Stomach smooth muscle (tissue), 2 donors: ENCODE measurements around the gene PCED1B.
"Not testable (repeated sequence)": the region's sequence is repeated elsewhere in the genome, so short reads cannot be mapped to it uniquely, and the experiment has no call there.

Experiments
- H3K27ac ChIP-seq: one replicate; pipeline ENCODE4 v1.7.0; 2013; ENCODE audit warnings: mild to moderate bottlenecking, low read length, inconsistent platforms
- H3K27me3 ChIP-seq, 2 donors: one replicate each; pipeline ENCODE4 v1.7.0; 2013; ENCODE audit warnings: low read length in 2 of 2; ENCODE audit not compliant: insufficient read depth in 2 of 2, control insufficient read depth in 1 of 2
- H3K36me3 ChIP-seq, 2 donors: one replicate each; pipeline ENCODE4 v1.7.0; 2013; ENCODE audit warnings: low read length in 2 of 2; ENCODE audit not compliant: control insufficient read depth in 2 of 2, insufficient read depth in 2 of 2
- H3K4me1 ChIP-seq: one replicate; pipeline ENCODE4 v1.7.0; 2013; ENCODE audit warnings: low read length; ENCODE audit not compliant: control insufficient read depth, insufficient read depth
- H3K4me3 ChIP-seq, 2 donors: one replicate each; pipeline ENCODE4 v1.7.0; 2013; ENCODE audit warnings: low read length in 2 of 2
- H3K9ac ChIP-seq, 2 donors: one replicate each; pipeline ENCODE4 v1.7.0; 2013; ENCODE audit warnings: low read length in 2 of 2, mild to moderate bottlenecking in 1 of 2
- H3K9me3 ChIP-seq, 2 donors: one replicate each; pipeline ENCODE4 v1.7.0; 2013; ENCODE audit warnings: low read length in 2 of 2; ENCODE audit not compliant: control insufficient read depth in 2 of 2
- donor health status: healthy.
- donor health status: Pancreatic carcinoma.

PCED1B gene

GRCh38 chr12:47107926-47108325 is 28.5 kb downstream of the PCED1B start:
- H3K27me3 ChIP-seq, result no peaks in the 10 kb centered on the region

DNA sequence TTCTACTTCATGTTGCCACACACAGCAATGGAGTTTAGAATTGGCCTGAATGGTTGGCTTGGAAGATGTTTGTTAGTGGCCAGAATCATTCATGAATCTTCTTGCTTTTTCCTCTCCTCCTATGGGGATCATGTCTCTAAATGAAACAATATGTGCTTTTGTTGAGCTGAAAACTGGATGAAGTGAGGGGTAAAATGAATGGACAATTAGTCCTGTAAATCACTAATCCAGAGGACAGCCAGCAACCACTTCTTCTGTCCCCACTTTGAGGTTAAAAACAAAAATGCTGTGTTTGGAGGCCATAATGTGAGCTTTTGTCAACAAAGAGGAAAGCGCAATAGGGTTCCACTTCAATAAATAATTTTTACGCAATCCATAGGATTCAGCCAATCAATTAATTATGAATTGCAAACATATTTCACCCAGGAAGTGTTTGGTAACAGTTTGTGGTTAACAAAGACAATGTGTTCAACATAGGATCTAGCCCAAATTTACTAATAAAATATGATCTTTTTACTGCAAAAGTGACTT is 30.7 kb downstream of the PCED1B start:
- Histone ChIP-seq H3K27me3 (no peaks in the 10 kb centered on the region), H3K9ac (no peak overlapping the region), H3K4me3 (no peak overlapping the region), H3K4me1 (no peaks in the 10 kb centered on the region), H3K9me3 (no peaks in the 10 kb centered on the region), H3K36me3 (peaks cover 0 to 4% of the 10 kb centered on the region in 2 donors), H3K27ac (no peak overlapping the region)

More at GRCh38 chr12:47107926-47108325, 28.5 kb downstream of the PCED1B start:
- Histone ChIP-seq H3K9me3 (no peaks in the 10 kb centered on the region), H3K4me3 (no peak overlapping the region), H3K36me3 (peaks cover 0 to 4% of the 10 kb centered on the region in 2 donors), H3K27ac (no peak overlapping the region), H3K9ac (no peak overlapping the region), H3K4me1 (no peaks in the 10 kb centered on the region)

DNA sequence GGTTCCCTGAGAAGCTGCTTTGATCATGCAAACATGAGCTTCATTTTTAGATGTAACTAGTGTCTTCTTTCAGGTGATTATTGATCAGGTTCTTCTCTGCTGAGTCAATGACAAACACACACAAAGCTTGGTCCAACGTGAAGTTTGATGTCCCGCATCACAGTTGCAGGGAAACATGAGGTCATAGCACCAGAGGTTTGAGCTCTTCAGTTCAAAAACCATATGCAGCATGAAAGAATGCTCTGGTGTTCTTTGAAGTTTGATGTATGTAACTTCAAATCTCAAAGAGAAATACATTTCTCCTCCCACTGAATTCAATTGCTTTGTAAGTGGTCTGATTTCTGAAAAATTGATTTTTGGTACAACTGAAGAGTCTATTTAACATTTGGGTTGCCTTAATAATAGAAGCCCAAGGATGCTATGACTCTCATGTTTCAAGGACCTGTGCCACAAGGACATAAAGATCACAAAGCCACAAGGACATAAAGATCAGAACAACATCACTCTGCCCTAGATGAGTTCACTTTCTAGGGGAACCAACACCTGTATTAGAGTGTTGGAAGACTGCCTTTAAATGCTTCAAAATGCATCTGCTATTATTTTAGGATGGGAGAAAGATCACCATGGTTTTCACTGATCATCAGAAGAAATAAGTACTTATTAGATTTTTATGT is 31.4 kb downstream of the PCED1B start:
- Histone ChIP-seq H3K4me1 (no peaks in the 10 kb centered on the region), H3K27me3 (no peaks in the 10 kb centered on the region), H3K4me3 (no peak overlapping the region), H3K36me3 (peaks cover 0 to 4% of the 10 kb centered on the region in 2 donors), H3K9ac (no peak overlapping the region), H3K27ac (no peak overlapping the region), H3K9me3 (no peaks in the 10 kb centered on the region)

- H3K9ac ChIP-seq, result no peak overlapping the region
- no peak overlapping the region for H3K4me3 ChIP-seq
- peaks cover 0 to 4% of the 10 kb centered on the region in 2 donors for H3K36me3 ChIP-seq
- H3K27me3 ChIP-seq, result no peaks in the 10 kb centered on the region
- no peaks in the 10 kb centered on the region for H3K4me1 ChIP-seq
- no peaks in the 10 kb centered on the region for H3K9me3 ChIP-seq
- H3K27ac ChIP-seq, result no peak overlapping the region
These were observed 32.0 kb downstream of the PCED1B start for GRCh38 chr12:47111392-47111778.

DNA sequence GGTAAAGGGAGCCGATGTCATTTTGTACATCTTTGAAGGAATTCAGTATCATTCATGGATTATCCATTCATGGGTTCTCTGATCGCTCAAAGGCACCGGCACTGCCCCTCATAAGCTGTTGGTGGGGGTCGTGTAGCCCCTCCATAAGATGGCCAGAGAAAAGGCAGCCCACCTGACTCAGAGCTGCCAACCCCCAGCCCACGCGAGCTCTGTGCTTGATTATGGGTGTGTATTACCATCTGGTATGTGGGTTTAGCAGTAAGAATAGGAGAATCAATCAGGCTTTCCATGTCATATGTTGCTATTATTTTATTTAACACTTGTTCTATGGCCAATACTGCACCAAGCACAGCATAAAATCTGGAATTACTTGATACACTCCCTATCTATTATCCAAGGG is 32.4 kb downstream of the PCED1B start:
- H3K36me3 ChIP-seq, result peaks cover 0 to 4% of the 10 kb centered on the region in 2 donors
- H3K9me3 ChIP-seq, result no peaks in the 10 kb centered on the region
- no peaks in the 10 kb centered on the region for H3K27me3 ChIP-seq
- no peak overlapping the region for H3K27ac ChIP-seq
- H3K4me1 ChIP-seq, result no peaks in the 10 kb centered on the region
- H3K9ac ChIP-seq, result no peak overlapping the region
- no peak overlapping the region for H3K4me3 ChIP-seq

GRCh38 chr12:47112679-47113078 is 33.3 kb downstream of the PCED1B start:
- no peaks in the 10 kb centered on the region for H3K4me1 ChIP-seq
- no peak overlapping the region for H3K27ac ChIP-seq
- peaks cover 0 to 4% of the 10 kb centered on the region in 2 donors for H3K36me3 ChIP-seq
- no peaks in the 10 kb centered on the region for H3K9me3 ChIP-seq
- no peak overlapping the region for H3K4me3 ChIP-seq
- H3K9ac ChIP-seq, result no peak overlapping the region
- no peaks in the 10 kb centered on the region for H3K27me3 ChIP-seq

- Histone ChIP-seq H3K9ac (no peak overlapping the region), H3K4me3 (no peak overlapping the region), H3K4me1 (no peaks in the 10 kb centered on the region), H3K27ac (no peak overlapping the region), H3K9me3 (no peaks in the 10 kb centered on the region), H3K36me3 (no peaks in the 10 kb centered on the region), H3K27me3 (no peaks in the 10 kb centered on the region)
These were observed 35.1 kb downstream of the PCED1B start for GRCh38 chr12:47114481-47114892.

DNA sequence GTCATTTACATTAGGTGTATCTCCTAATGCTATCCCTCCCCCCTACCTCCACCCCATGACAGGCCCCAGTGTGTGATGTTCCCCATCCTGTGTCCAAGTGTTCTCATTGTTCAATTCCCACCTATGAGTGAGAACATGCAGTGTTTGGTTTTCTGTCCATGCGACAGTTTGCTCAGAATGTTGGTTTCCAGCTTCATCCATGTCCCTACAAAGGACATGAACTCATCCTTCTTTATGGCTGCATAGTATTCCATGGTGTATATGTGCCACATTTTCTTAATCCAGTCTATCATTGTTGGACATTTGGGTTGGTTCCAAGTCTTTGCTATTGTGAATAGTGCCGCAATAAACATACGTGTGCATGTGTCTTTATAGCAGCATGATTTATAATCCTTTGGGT is 37.9 kb downstream of the PCED1B start:
- not testable (repeated sequence) for H3K9ac ChIP-seq, H3K4me3 ChIP-seq, H3K9me3 ChIP-seq, H3K27ac ChIP-seq, H3K27me3 ChIP-seq, H3K4me1 ChIP-seq, H3K36me3 ChIP-seq

DNA sequence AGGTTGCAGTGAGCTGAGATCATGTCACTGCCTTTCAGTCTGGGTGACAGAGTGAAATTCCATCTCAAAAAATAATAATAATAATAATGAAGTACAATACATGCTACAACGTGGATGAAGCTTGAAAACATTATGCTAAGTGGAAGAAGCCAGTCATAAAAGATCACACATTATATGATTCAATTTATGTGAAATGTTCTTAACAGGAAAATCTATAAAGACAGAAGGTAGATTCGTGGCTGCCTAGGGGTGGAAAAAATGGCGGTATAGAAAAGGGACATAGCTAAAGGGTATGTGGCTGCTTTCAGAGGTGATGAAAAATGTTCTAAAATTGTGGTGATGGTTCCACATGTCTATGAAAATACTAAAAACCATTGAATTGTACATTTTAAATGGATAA is 41.3 kb downstream of the PCED1B start:
- no peak overlapping the region for H3K4me3 ChIP-seq
- H3K9ac ChIP-seq, result no peak overlapping the region
- H3K27ac ChIP-seq, result no peak overlapping the region
- no peaks in the 10 kb centered on the region for H3K36me3 ChIP-seq
- H3K9me3 ChIP-seq, result no peaks in the 10 kb centered on the region
- H3K4me1 ChIP-seq, result no peaks in the 10 kb centered on the region
- H3K27me3 ChIP-seq, result no peaks in the 10 kb centered on the region

DNA sequence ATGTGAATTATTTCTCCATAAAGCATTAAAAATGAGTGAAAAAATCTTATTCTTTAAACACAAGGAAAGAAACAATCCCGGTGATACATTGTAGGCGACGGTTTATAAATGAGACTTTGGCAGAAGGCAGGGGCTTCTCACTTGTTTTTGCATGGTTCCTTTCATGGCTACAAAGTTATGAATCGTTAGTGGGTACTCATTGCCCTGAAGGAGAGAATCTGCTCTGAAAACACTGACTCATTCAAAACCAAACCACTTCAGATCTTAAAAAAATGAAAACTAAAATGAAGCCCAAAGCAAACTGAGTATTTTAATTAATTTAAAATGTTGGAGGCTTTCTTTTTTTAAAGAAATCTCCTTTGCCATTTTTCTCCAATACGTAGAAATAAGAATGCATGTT is 41.7 kb downstream of the PCED1B start:
- H3K27ac ChIP-seq, result no peak overlapping the region
- H3K36me3 ChIP-seq, result no peaks in the 10 kb centered on the region
- H3K4me3 ChIP-seq, result no peak overlapping the region
- no peaks in the 10 kb centered on the region for H3K9me3 ChIP-seq
- no peaks in the 10 kb centered on the region for H3K4me1 ChIP-seq
- no peak overlapping the region for H3K9ac ChIP-seq
- no peaks in the 10 kb centered on the region for H3K27me3 ChIP-seq

- no peaks in the 10 kb centered on the region for H3K36me3 ChIP-seq
- H3K4me1 ChIP-seq, result no peaks in the 10 kb centered on the region
- no peak overlapping the region for H3K4me3 ChIP-seq
- no peaks in the 10 kb centered on the region for H3K27me3 ChIP-seq
- H3K9ac ChIP-seq, result no peak overlapping the region
- no peak overlapping the region for H3K27ac ChIP-seq
- H3K9me3 ChIP-seq, result no peaks in the 10 kb centered on the region
These were observed 43.2 kb downstream of the PCED1B start for GRCh38 chr12:47122602-47123001.
